Lower leg skin (tissue), 3 donors: Measurements from ENCODE around the gene DAGLA.

ENCODE experiments used
- POLR2A ChIP-seq, 2 donors: fragments of 450-650 bp; IDR thresholded peaks; one replicate each; pipeline ENCODE4 v1.6.1; 2016 to 2017; ENCODE audit warnings: antibody characterized with exemption in 2 of 2, mild to moderate bottlenecking in 1 of 2, moderate library complexity in 1 of 2
- TF ChIP-seq, protein P1 (sequence below), 3 donors: fragments of 450-650 bp; IDR thresholded peaks; one replicate each; pipeline ENCODE4 v1.5.1; 2016; ENCODE audit warnings: antibody characterized with exemption in 3 of 3, mild to moderate bottlenecking in 3 of 3, moderate library complexity in 2 of 3

DNA sequence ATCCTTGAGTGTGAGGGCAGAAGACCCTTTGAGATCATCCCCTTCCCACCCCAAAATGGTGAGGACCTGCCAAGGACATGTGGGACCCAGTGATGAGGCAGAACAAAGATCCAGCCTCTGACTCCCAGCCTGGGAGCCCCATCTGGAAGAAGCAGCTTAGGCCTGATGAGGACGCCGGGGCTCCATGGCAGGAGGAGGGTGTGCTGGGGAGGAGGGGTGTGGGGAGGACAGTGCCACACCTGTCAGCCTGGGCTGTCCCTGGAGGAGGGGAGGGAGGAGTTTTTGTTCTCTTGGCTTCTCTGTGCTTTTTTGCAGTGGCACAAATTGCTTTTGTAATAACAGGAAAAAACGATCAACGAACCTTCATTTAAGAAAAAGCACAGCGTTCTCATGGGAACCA, 44.4 kb upstream of the DAGLA start:
- TF ChIP-seq, protein P1, sequence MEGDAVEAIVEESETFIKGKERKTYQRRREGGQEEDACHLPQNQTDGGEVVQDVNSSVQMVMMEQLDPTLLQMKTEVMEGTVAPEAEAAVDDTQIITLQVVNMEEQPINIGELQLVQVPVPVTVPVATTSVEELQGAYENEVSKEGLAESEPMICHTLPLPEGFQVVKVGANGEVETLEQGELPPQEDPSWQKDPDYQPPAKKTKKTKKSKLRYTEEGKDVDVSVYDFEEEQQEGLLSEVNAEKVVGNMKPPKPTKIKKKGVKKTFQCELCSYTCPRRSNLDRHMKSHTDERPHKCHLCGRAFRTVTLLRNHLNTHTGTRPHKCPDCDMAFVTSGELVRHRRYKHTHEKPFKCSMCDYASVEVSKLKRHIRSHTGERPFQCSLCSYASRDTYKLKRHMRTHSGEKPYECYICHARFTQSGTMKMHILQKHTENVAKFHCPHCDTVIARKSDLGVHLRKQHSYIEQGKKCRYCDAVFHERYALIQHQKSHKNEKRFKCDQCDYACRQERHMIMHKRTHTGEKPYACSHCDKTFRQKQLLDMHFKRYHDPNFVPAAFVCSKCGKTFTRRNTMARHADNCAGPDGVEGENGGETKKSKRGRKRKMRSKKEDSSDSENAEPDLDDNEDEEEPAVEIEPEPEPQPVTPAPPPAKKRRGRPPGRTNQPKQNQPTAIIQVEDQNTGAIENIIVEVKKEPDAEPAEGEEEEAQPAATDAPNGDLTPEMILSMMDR (IDR thresholded peaks at IDR 0.05): no peak
- no peak for TF ChIP-seq POLR2A (IDR thresholded peaks at IDR 0.05)
